GM12892 (cell line): ENCODE data around the gene POLR2F.

Experiments
- POLR2A ChIP-seq: IDR thresholded peaks from 2 replicates; pipeline ENCODE4 v1.6.1; 2011; ENCODE audit warnings: low read depth, low read length, control low read depth
- POLR2AphosphoS5 ChIP-seq: IDR thresholded peaks from 2 replicates; pipeline ENCODE4 v1.6.1; 2011; ENCODE audit warnings: low read depth, low read length, control low read depth
- TAF1 ChIP-seq: IDR thresholded peaks from 2 replicates; pipeline ENCODE4 v1.6.1; 2011; ENCODE audit warnings: low read depth, mild to moderate bottlenecking, control low read depth, low read length, borderline replicate concordance

- TF ChIP-seq POLR2AphosphoS5 (no peak), POLR2A (no peak), TAF1 (no peak)
Measured at GRCh38 chr22:37971475-37972434, 18.3 kb downstream of the POLR2F start.
